HG03571 (cell line): Measurements from ENCODE around the gene PECR.

Experiments used
- ATAC-seq: cut with Tn5 transposase; IDR thresholded peaks from one replicate; pipeline ENCODE4 v1.9.1; 2021; ENCODE audit not compliant: unreplicated experiment

The PECR gene

GRCh38 chr2:216072473-216072872, 9.1 kb downstream of the PECR start:
- ATAC-seq, result no peak

DNA sequence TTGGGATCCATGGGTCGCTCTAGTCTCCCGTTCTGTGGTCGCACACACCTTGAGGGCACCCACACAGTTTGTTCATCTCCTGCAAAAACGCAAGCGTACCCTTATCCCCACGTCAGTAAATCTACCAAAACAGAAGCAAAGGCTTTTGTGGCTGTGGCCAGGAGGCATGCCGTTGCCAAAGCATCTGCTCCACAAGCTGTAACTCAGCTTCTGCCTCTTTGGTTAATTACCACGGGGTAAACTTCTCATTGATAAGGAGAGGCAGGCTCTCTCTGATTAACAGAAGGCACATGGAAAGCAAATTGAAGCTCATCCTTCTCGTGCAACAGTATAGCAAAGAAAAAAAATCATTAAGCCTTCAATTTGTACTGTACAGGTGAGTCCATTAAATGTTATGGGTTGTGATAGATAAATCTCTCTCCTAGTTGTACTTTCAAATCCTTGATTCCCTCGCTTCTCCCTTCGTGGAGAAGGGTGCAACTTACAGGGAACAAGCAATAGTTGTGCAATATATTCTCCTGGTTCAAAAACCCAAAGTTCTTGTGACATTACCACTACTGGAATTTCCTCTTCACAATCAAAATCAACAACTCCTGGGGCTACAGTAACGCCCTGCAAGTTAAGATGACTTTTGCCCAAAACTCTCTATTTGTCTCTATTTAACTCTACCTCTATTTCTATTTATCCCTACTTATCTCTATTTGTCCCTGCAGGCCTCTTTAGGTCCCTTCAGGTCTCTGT, 10.3 kb downstream of the PECR start:
- no peak for ATAC-seq

DNA sequence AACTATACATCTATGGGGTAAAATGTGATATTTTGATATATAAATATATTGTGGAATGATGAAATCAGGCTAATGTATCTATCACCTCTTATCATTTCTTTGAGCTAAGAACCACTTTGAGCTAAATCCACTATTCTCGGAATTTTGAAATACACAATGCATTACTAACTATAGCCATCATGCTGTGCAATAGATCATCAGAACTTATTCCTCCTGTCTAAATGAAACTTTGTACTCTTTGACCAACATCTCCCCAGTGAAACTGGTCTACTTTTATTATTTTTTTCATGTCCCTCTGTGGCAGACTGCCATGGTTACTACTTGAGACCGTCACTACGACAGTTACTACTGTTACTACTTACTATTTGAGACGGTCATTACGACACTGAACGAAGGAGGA, 11.4 kb downstream of the PECR start:
- no peak for ATAC-seq

DNA sequence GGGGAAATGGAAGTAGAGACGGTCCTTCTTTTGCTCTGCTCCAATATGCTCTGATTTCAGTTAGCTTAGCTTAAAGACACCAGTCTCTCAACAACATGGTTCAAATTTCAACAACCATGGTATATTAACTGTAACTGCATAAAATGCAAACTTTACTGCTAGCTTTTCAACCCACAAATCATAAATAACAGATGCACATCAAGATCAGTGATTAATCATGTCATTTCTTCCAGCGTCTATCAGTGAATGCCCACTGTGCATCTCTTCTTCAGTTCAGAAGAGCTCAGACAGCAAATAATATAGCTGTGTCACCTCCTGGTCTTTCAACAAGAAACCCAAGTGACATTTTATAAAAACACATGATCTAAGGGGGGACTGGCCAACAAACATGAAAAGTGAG, 12.6 kb downstream of the PECR start:
- no peak for ATAC-seq

GRCh38 chr2:216066230-216066629, 15.4 kb downstream of the PECR start:
- no peak for ATAC-seq

DNA sequence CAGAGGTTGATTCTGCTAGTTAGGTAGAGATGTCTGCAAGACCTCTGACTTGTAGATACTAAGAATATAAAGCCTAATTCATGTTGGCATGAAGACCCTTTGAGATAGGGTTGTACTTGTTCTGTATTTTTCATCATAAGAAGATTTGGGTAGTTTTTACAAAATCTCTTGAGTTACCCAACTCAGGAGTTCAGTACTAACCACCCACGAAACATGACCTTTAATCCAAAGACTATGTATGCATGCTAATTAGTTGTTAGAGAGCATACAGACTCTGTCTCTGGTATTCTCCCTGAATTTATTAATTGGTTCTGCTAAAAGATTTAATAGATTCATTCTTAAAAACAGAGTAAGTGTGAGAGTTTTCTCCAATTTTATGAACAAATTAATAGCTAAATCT, 16.9 kb downstream of the PECR start:
- ATAC-seq, result no peak

GRCh38 chr2:216064014-216064630, 17.5 kb downstream of the PECR start:
- no peak for ATAC-seq

DNA sequence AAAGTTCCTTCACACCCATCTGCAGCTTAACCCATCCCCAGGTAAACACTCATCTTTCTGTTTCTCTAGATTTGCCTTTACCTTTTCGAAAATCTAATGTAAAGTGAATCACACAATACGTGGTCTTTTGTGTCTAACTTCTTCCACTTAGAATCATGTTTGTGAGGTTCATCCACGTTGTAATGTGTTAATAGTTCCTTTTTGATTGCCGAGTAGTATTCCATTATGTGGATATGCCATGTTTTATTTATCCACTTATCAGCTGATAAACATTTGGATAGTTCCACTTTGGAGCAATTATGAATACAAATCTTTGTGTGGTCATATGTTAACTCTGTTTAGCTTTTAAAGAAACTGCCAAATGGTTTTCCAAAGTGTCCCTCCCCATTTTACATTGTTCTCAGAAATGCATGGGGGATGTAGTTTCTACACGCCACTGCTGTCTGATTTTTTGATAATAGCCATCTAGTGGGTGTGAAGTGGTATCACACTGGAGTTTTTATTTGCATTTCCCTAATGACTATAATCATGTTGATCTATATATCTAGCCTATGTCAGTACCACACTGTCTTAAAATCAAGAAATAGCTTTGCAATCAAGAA, 22.3 kb downstream of the PECR start:
- no peak for ATAC-seq

DNA sequence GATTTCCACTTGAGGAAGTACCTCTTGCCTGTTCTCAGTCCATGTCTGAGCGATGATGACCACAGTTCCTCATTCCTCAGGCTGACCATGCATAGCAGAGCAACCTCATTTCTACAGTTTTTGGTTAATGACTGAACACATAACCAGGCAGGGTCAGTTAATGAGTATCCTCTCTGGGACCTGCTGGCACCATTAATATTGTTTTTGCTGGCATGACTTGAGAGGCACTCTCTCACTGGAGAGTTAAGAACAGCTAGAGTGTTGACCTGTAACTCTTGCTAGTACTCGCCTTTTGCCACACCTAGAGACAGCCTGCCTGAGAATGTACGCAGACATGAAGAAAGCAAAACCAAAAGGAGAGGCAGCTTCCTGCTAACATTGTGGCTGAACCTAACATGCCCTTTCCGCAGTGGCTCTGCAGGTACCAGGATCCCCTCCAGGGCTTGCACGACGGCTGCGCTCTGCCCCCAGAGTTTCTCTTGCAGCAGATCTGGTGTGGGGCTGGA, 23.9 kb downstream of the PECR start:
- ATAC-seq, result peak; percentile 92

DNA sequence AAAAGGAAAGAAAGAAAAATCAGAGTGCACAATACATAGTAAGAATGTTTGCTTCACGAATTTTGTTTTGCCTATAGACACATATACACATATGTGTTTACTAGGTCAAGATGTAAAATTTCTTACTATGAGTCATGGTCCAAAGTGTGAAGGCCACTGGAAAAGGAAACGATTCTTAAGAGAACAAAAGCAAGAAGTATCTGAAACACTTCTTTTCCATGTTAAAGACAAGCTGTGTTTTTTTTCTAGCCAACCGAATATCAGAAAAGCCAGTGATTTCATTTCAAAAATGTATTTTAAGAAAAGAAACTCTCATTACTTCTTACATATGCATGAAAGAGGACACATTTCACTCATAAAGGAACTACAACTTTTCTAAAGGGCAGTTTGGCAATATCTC, 24.9 kb downstream of the PECR start:
- ATAC-seq, result no peak

- no peak for ATAC-seq
Measured at GRCh38 chr2:216055680-216056079, 25.9 kb downstream of the PECR start.

DNA sequence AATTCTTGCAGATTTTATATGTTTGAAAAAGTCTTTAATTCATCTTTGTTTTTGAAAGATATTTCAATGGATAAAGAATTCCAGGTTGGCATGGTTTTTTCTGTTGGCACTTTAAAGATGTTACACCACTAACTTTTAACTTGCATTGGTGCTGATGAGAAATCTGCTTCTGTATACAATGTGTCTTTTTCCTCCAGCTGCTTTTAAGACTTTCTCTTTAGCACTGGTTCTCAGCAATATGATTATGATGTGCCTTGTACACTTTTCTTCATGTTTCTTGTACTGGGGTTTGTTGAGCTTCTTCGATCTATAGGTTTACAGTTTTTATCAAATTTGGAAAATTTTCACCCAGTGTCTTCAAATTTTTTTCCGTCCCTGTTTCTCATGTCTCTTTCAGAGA, 29.2 kb downstream of the PECR start:
- ATAC-seq, result no peak

- no peak for ATAC-seq
Measured at GRCh38 chr2:216051350-216051749, 30.3 kb downstream of the PECR start.

DNA sequence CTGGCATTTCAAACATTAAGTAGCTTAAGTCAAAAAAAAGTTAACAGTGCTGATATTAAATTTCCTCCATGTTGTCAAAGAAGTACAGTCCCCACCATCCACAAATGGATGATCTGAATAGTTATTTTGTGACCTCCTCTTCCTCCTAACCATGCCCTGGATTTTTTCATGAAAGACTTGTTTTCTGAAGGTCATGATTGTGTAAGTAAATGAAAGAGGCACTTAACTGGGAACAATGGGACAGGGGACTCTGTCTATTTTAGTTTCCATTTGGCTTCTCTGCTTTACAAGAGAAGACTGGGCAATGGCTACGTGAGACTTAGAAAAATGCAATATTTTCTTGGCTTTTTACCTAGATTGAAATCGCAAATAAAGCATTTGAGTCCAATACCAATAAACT, 32.2 kb downstream of the PECR start:
- ATAC-seq, result no peak

DNA sequence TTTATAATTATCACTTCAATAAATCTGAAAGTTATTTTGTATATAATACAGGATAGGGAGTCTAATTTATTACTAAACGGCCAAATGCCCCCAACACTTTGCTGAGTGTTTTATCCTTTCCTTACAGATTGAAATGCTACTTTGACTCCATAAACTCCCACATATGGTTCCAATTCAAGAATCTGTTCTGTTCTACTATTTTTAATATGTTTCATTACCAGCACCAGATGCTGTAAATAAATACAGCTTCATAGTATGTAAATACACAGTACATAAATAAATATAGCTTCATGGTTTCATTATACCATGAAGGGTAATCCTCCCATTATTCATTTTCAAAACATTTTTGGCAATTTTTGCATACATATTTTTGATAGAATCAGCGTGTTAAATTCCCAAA, 34.2 kb downstream of the PECR start:
- no peak for ATAC-seq

- peak; percentile 64 for ATAC-seq
Measured at GRCh38 chr2:216044883-216045486, 36.6 kb downstream of the PECR start.

GRCh38 chr2:216043949-216044348, 37.7 kb downstream of the PECR start:
- no peak for ATAC-seq

DNA sequence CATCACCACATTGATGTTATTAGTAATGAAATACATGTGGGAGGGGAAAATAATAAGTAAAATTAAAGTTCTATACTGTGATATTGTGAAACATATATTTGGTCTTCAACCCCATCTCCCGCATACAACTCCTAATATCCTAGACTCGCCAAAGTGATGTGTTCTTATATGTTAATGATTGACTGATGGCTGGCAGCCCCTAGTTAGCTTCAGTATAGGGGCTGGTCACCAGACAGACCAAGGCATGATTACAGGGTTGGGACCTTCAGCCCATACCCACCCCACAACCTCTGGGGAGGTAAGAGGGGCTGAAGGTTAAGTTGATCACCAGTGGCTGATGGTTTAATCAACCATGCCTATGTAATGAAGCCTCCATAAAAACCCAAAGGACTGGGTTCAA, 40.2 kb downstream of the PECR start:
- ATAC-seq, result no peak

DNA sequence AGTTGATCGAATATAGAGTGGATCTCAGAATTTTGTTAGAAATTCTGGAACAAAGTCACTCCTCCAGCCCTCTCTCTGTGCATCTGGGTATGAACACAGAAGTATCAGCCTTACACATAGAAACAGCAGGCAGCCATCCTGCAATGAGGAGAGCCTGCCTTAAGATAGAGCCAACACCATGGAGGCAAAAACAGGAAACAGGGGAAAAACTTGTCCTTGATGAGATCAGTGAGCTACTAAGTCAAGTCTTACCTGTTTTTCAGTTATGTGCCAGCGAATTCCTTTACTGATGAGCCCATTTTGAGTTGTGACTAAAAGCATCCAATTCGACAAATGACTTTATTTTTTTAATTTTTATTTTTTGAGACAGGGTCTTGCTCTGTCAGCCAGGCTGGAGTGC, 41.7 kb downstream of the PECR start:
- ATAC-seq, result no peak

- peak; percentile 39 for ATAC-seq
Measured at GRCh38 chr2:216034065-216034464, 47.5 kb downstream of the PECR start.

DNA sequence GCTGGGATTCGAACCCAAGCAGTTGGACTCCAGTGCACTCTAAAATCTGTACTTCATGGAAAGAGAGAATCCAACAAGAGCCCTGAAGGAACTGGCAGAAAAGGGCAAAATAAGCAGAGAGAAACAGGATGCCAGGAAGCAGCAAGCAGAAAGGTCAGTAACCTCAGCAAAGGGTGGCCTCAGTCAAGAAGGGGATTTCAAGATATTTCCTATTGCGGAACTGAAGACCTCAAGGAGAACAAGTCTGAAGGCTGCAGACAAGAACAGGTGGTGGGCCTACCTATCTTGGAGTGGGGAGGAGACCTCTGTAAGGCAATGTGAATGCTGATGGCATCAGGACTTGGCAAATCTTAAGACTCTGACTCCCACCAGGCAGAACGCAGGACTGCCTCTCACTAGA, 48.2 kb downstream of the PECR start:
- ATAC-seq, result no peak
